Aorta (tissue), 5 donors: ENCODE data around the gene AHNAK2. TPM values are rescaled to one million over a fixed set of nuclear protein-coding genes. Genes with fewer than 3 reads are reported as not detected.

Source experiments
- ATAC-seq: fragments of 200-7000 bp; cut with Tn5 transposase; one replicate; pipeline ENCODE4 v1.9.1; 2022; ENCODE audit warnings: moderate library complexity; ENCODE audit not compliant: low FRiP score
- DNase-seq, 2 donors: peaks; one replicate each; pipeline ENCODE4 v3.0.0-alpha.2; 2020
- H3K27ac ChIP-seq, 2 donors: one replicate each; pipeline ENCODE4 v1.5.1; 2013; ENCODE audit warnings: low read length in 2 of 2, mild to moderate bottlenecking in 2 of 2, moderate library complexity in 2 of 2, control low read depth in 1 of 2, inconsistent platforms in 1 of 2, low read depth in 1 of 2
- H3K27me3 ChIP-seq, 2 donors: one replicate each; pipeline ENCODE4 v1.6.1; 2013; ENCODE audit warnings: control low read depth in 1 of 2, low read length in 1 of 2, mild to moderate bottlenecking in 1 of 2, moderate library complexity in 1 of 2; ENCODE audit not compliant: insufficient read depth in 2 of 2, control insufficient read depth in 1 of 2
- H3K36me3 ChIP-seq, 2 donors: one replicate each; pipeline ENCODE4 v1.6.1; 2013; ENCODE audit warnings: control low read depth in 1 of 2, low read length in 1 of 2, mild to moderate bottlenecking in 1 of 2; ENCODE audit not compliant: insufficient read depth in 2 of 2, control insufficient read depth in 1 of 2
- H3K4me1 ChIP-seq, 2 donors: one replicate each; pipeline ENCODE4 v1.6.1; 2013; ENCODE audit warnings: low read length in 2 of 2, control low read depth in 1 of 2, mild to moderate bottlenecking in 1 of 2, moderate library complexity in 1 of 2; ENCODE audit not compliant: insufficient read depth in 2 of 2, control insufficient read depth in 1 of 2
- H3K4me3 ChIP-seq, 2 donors: one replicate each; pipeline ENCODE4 v1.5.1; 2013; ENCODE audit warnings: low read length in 2 of 2, control low read depth in 1 of 2, mild to moderate bottlenecking in 1 of 2
- H3K9me3 ChIP-seq: one replicate; pipeline ENCODE4 v1.6.1; 2013; ENCODE audit warnings: mild to moderate bottlenecking, low read length; ENCODE audit not compliant: control insufficient read depth
- WGBS, 2 donors: extraction: QIAGEN DNeasy Blood & Tissue Kit; methylation state at CpG; one replicate each; pipeline ENCODE4 v1.1.7; 2013; 5-methylcytosine and 5-hydroxymethylcytosine counted together
- intact Hi-C, 2 donors: fragments of 100-400 bp; cut with DNase I; formaldehyde crosslinking; loops; one replicate each; pipeline versions ENCODE4 v1.14.2 to v1.15.0; 2022
- polyA plus RNA-seq, 2 donors: library from polyadenylated mRNA; stranded (reverse); fragments of 200-250 nt; gene quantifications; one replicate each; pipeline ENCODE4 v1.2.3, GENCODE V29; 2013
- total RNA-seq, 2 donors: library from RNA; stranded (reverse); fragmentation: NEBNext Ultra II Directional; extraction: Animal tissue kit (Norgen Biotek cat#: 25700); gene quantifications; one replicate each; pipeline ENCODE4 v1.2.1, GENCODE V29; 2021
- donor health status: healthy with polysubstance abuse.
- donor health status: Bipolar disorder and iron deficiency.
- donor health status: DM: no; HTN: no; CAD: no.
- donor health status: DM: no; HTN: no; CAD: no.
- donor health status: DM: yes; HTN: yes; CAD: no.

Gene AHNAK2
- total and polyA plus RNA-seq, 4 donors = 4.6 to 61.3 (median 18.0) TPM

- intact Hi-C loops = no loop called here
- H3K27ac ChIP-seq = no peak overlapping the region
- no peak for ATAC-seq
Observed at GRCh38 chr14:104984056-104984894, 6.1 kb upstream of the AHNAK2 start.

GRCh38 chr14:104983231-104983721 is 5.1 kb upstream of the AHNAK2 start:
- no peak overlapping the region for H3K4me3 ChIP-seq
- H3K27me3 ChIP-seq = no peaks in the 10 kb centered on the region
- ATAC-seq (no peak), DNase-seq (no peak)
- H3K4me1 ChIP-seq = no peaks in the 10 kb centered on the region
- H3K36me3 ChIP-seq = no peaks in the 10 kb centered on the region
- intact Hi-C loops = no loop called here
- no peaks in the 10 kb centered on the region for H3K9me3 ChIP-seq
- H3K27ac ChIP-seq = no peak overlapping the region
- WGBS, 2 donors = 83 to 85% methylated on average over 12 of the region's 12 CpGs

More at GRCh38 chr14:104984056-104984894, 6.1 kb upstream of the AHNAK2 start:
- WGBS, 2 donors = 90 to 93% methylated on average over 15 of the region's 15 CpGs
- H3K27me3 ChIP-seq = no peaks in the 10 kb centered on the region
- H3K36me3 ChIP-seq = no peaks in the 10 kb centered on the region
- no peaks in the 10 kb centered on the region for H3K9me3 ChIP-seq
- H3K4me1 ChIP-seq = no peaks in the 10 kb centered on the region
- DNase-seq = peak; percentile 40 to 63
- H3K4me3 ChIP-seq = no peak overlapping the region

GRCh38 chr14:104982548-104983230 is 4.5 kb upstream of the AHNAK2 start:
- ATAC-seq (no peak), DNase-seq (peak; percentile 36 to 61)
- Histone ChIP-seq H3K4me1 (no peaks in the 10 kb centered on the region), H3K9me3 (no peaks in the 10 kb centered on the region), H3K4me3 (no peak overlapping the region), H3K36me3 (no peaks in the 10 kb centered on the region), H3K27ac (no peak overlapping the region), H3K27me3 (no peaks in the 10 kb centered on the region)
- 86 to 87% methylated on average over 10 of the region's 10 CpGs for WGBS, 2 donors
- intact Hi-C loops = no loop called here

- intact Hi-C loops = no loop called here
Observed at GRCh38 chr14:104981699-104982541, 3.7 kb upstream of the AHNAK2 start.

GRCh38 chr14:104980611-104981531 is 2.7 kb upstream of the AHNAK2 start:
- ATAC-seq (no peak), DNase-seq (peak; percentile 39 to 69)
- H3K4me3 ChIP-seq = no peak overlapping the region
- H3K36me3 ChIP-seq = no peaks in the 10 kb centered on the region
- no peaks in the 10 kb centered on the region for H3K4me1 ChIP-seq
- WGBS, 2 donors = 94 to 98% methylated on average over 22 of the region's 22 CpGs
- no peaks in the 10 kb centered on the region for H3K9me3 ChIP-seq
- intact Hi-C loops = no loop called here
- H3K27me3 ChIP-seq = no peaks in the 10 kb centered on the region
- H3K27ac ChIP-seq = no peak overlapping the region

More at GRCh38 chr14:104981699-104982541, 3.7 kb upstream of the AHNAK2 start:
- H3K27me3 ChIP-seq = no peaks in the 10 kb centered on the region
- no peaks in the 10 kb centered on the region for H3K9me3 ChIP-seq
- no peak overlapping the region for H3K4me3 ChIP-seq
- no peaks in the 10 kb centered on the region for H3K4me1 ChIP-seq
- no peak for ATAC-seq
- peak; percentile 44 to 74 for DNase-seq
- H3K27ac ChIP-seq = no peak overlapping the region
- no peaks in the 10 kb centered on the region for H3K36me3 ChIP-seq
- WGBS, 2 donors = 87 to 93% methylated on average over 15 to 17 of the region's 17 CpGs

- Histone ChIP-seq H3K27ac (no peak overlapping the region), H3K4me1 (no peaks in the 10 kb centered on the region)
Observed at GRCh38 chr14:104979758-104980610, 1.8 kb upstream of the AHNAK2 start.

More at GRCh38 chr14:104979758-104980610, 1.8 kb upstream of the AHNAK2 start:
- Histone ChIP-seq H3K27me3 (no peaks in the 10 kb centered on the region), H3K36me3 (no peaks in the 10 kb centered on the region), H3K9me3 (no peaks in the 10 kb centered on the region), H3K4me3 (no peak overlapping the region)
- intact Hi-C loops = no loop called here
- ATAC-seq (no peak), DNase-seq (peak; percentile 77 to 81)
- 58 to 60% methylated on average over 19 of the region's 19 CpGs for WGBS, 2 donors
